HepG2 (cell line): ENCODE measurements around the gene INPP5E. TPM values are rescaled to one million over a fixed set of nuclear protein-coding genes. Genes with fewer than 3 reads are reported as not detected.

Experiments
- BATF2 ChIP-seq: sonication (generic); formaldehyde crosslinking; IDR thresholded peaks from 2 replicates; pipeline ENCODE4 v1.8.0; 2022; ENCODE audit warnings: mild to moderate bottlenecking, missing genetic modification reagents, moderate library complexity
- CBX2 ChIP-seq, 2 experiments: fragments of 200-600 bp in 1 of 2; sonication (generic); formaldehyde crosslinking in 1 of 2; IDR thresholded peaks; 2 replicates each; pipeline versions ENCODE4 v1.7.0 to v1.8.1; 2018 to 2022; ENCODE audit warnings: low read depth in 2 of 2, low read length in 1 of 2, mild to moderate bottlenecking in 1 of 2, missing genetic modification reagents in 1 of 2
- FOXO4 ChIP-seq: sonication (generic); formaldehyde crosslinking; conservative IDR thresholded peaks from 2 replicates; pipeline ENCODE4 v1.8.1; 2023; ENCODE audit warnings: missing genetic modification reagents
- GZF1 ChIP-seq: sonication (generic); formaldehyde crosslinking; IDR thresholded peaks from 2 replicates; pipeline ENCODE4 v1.5.1; 2020; ENCODE audit warnings: mild to moderate bottlenecking, missing genetic modification reagents
- HHEX ChIP-seq: IDR thresholded peaks from 2 replicates; pipeline ENCODE4 v1.6.1; 2016; ENCODE audit warnings: control low read depth
- HNRNPUL1 ChIP-seq: fragments of 200-400 bp; formaldehyde crosslinking; IDR thresholded peaks from 2 replicates; pipeline ENCODE4 v1.6.1; 2017; ENCODE audit warnings: low read depth, mild to moderate bottlenecking, low read length, moderate library complexity
- IRF1 ChIP-seq: sonication (generic); formaldehyde crosslinking; IDR thresholded peaks from 2 replicates; pipeline ENCODE4 v1.4.0; 2020; ENCODE audit warnings: low read depth, mild to moderate bottlenecking, missing genetic modification reagents
- MBNL3 ChIP-seq: fragments of 250-450 bp; sonication (Bioruptor Pico); conservative IDR thresholded peaks from 2 replicates; pipeline ENCODE4 v1.8.0; 2022; ENCODE audit warnings: mild to moderate bottlenecking, inconsistent platforms
- RBFOX2 ChIP-seq: fragments of 200-400 bp; formaldehyde crosslinking; IDR thresholded peaks from 2 replicates; pipeline ENCODE4 v1.6.1; 2017; ENCODE audit warnings: low read depth, mild to moderate bottlenecking, low read length
- SNAPC2 ChIP-seq: sonication (generic); formaldehyde crosslinking; IDR thresholded peaks from 2 replicates; pipeline ENCODE4 v1.8.1; 2022; ENCODE audit warnings: mild to moderate bottlenecking, missing genetic modification reagents
- SRSF4 ChIP-seq: fragments of 200-400 bp; formaldehyde crosslinking; IDR thresholded peaks from one replicate; pipeline ENCODE4 v1.6.1; 2018; ENCODE audit warnings: mild to moderate bottlenecking, low read depth, low read length, moderate library complexity; ENCODE audit not compliant: poor library complexity, severe bottlenecking
- SUZ12 ChIP-seq: fragments of 150-350 bp; IDR thresholded peaks from 2 replicates; pipeline ENCODE4 v1.6.1; 2014; ENCODE audit warnings: low read depth, low read length
- TAF15 ChIP-seq: fragments of 200-400 bp; formaldehyde crosslinking; IDR thresholded peaks from one replicate; pipeline ENCODE4 v1.6.1; 2018; ENCODE audit warnings: mild to moderate bottlenecking, low read depth, low read length; ENCODE audit not compliant: poor library complexity, severe bottlenecking
- ZNF10 ChIP-seq: sonication (generic); formaldehyde crosslinking; IDR thresholded peaks from 2 replicates; pipeline ENCODE4 v1.4.0; 2020; ENCODE audit warnings: mild to moderate bottlenecking, low read depth, missing genetic modification reagents, borderline replicate concordance
- ZNF160 ChIP-seq: sonication (generic); formaldehyde crosslinking; IDR thresholded peaks from 2 replicates; pipeline ENCODE4 v1.8.0; 2022; ENCODE audit warnings: mild to moderate bottlenecking, inconsistent platforms, missing genetic modification reagents
- ZNF335 ChIP-seq: sonication (generic); formaldehyde crosslinking; IDR thresholded peaks from 2 replicates; pipeline ENCODE4 v1.4.0; 2020; ENCODE audit warnings: missing genetic modification reagents
- ZNF367 ChIP-seq: sonication (generic); formaldehyde crosslinking; IDR thresholded peaks from 2 replicates; pipeline ENCODE4 v1.4.0; 2020; ENCODE audit warnings: missing genetic modification reagents, borderline replicate concordance
- ZNF567 ChIP-seq: sonication (generic); formaldehyde crosslinking; IDR thresholded peaks from 2 replicates; pipeline ENCODE4 v1.8.1; 2023; ENCODE audit warnings: mild to moderate bottlenecking, missing genetic modification reagents, borderline replicate concordance
- ZSCAN31 ChIP-seq: sonication (generic); formaldehyde crosslinking; IDR thresholded peaks from 2 replicates; pipeline ENCODE4 v1.5.0; 2020; ENCODE audit warnings: low read depth, mild to moderate bottlenecking, missing genetic modification reagents
- polyA plus RNA-seq, 8 experiments: library from polyadenylated mRNA; depleted of rRNA in 3 of 8; stranded (reverse) in 7 of 8; unstranded in 1 of 8; fragments of >200 nt; fragmentation: Illumina TruSeq in 4 of 8; extraction: Trizol in 4 of 8; gene quantifications; 2 replicates each; pipeline versions ENCODE4 v1.2.1 to v1.2.3, GENCODE V29; 2011 to 2016; ENCODE audit warnings: low read depth in 4 of 8, missing spikeins in 1 of 8, mixed read lengths in 1 of 8; ENCODE audit not compliant: insufficient read depth in 1 of 8
- total RNA-seq, 5 experiments: library from RNA; depleted of rRNA; stranded (reverse); fragments of >200 nt; fragmentation: Illumina TruSeq; extraction: Trizol; gene quantifications; 2 replicates each; pipeline ENCODE4 v1.2.3, GENCODE V29; 2016; ENCODE audit warnings: low read depth in 1 of 5
- TF ChIP-seq, protein P1 (sequence below): sonication (generic); formaldehyde crosslinking; IDR thresholded peaks from 2 replicates; pipeline ENCODE4 v1.4.0; 2020; ENCODE audit warnings: mild to moderate bottlenecking, missing genetic modification reagents
- TF ChIP-seq, protein P2 (sequence below): sonication (generic); formaldehyde crosslinking; IDR thresholded peaks from 2 replicates; pipeline ENCODE4 v1.8.0; 2023; ENCODE audit warnings: mild to moderate bottlenecking, missing genetic modification reagents
- TF ChIP-seq, protein P3 (sequence below): sonication (generic); formaldehyde crosslinking; IDR thresholded peaks from 2 replicates; pipeline ENCODE4 v1.5.0; 2020; ENCODE audit warnings: missing genetic modification reagents

Gene INPP5E
- total and polyA plus RNA-seq, 2 of the 13 experiments (the other 11 are each of a cell fraction or from before 2014, with no cell fraction given): 5.5 TPM

GRCh38 chr9:136482793-136483588 is 43.3 kb upstream of the INPP5E start, which contains the start of gene SEC16A (continued):
- TF ChIP-seq BATF2 (CRISPR knock-in tag) (0 out of 2 replicates have a peak, but pooled peaks have one; percentile 54), RBFOX2 (peak; percentile 85), HNRNPUL1 (no peak), ZNF160 (no peak), CBX2 (IDR thresholded peaks at IDR 0.05; ENCODE audit: low read depth, low read length) (no peak), CBX2 (CRISPR knock-in tag; IDR thresholded peaks at IDR 0.05; ENCODE audit: low read depth) (no peak), HHEX (CRISPR knock-in tag) (no peak), SRSF4 (no peak), SUZ12 (no peak), FOXO4 (CRISPR knock-in tag) (0 out of 2 replicates have a peak, but pooled peaks have one; percentile 92), MBNL3 (CRISPR knock-in tag) (no peak), SNAPC2 (CRISPR knock-in tag) (no peak), ZNF335 (CRISPR knock-in tag) (no peak), ZSCAN31 (CRISPR knock-in tag) (peak; percentile 58; the same call in 1 of the 2 replicates), ZNF10 (CRISPR knock-in tag) (no peak), GZF1 (CRISPR knock-in tag) (no peak), ZNF567 (CRISPR knock-in tag) (no peak), TAF15 (no peak), IRF1 (CRISPR knock-in tag) (no peak), ZNF367 (CRISPR knock-in tag) (no peak)
- TF ChIP-seq, protein P1, sequence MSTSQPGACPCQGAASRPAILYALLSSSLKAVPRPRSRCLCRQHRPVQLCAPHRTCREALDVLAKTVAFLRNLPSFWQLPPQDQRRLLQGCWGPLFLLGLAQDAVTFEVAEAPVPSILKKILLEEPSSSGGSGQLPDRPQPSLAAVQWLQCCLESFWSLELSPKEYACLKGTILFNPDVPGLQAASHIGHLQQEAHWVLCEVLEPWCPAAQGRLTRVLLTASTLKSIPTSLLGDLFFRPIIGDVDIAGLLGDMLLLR: peak; percentile 64; the same call in 1 of the 2 replicates
- TF ChIP-seq, protein P2, sequence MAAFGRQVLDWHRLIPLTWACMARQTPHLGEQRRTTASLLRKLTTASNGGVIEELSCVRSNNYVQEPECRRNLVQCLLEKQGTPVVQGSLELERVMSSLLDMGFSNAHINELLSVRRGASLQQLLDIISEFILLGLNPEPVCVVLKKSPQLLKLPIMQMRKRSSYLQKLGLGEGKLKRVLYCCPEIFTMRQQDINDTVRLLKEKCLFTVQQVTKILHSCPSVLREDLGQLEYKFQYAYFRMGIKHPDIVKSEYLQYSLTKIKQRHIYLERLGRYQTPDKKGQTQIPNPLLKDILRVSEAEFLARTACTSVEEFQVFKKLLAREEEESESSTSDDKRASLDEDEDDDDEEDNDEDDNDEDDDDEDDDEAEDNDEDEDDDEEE (CRISPR knock-in tag): no peak
- TF ChIP-seq, protein P3, sequence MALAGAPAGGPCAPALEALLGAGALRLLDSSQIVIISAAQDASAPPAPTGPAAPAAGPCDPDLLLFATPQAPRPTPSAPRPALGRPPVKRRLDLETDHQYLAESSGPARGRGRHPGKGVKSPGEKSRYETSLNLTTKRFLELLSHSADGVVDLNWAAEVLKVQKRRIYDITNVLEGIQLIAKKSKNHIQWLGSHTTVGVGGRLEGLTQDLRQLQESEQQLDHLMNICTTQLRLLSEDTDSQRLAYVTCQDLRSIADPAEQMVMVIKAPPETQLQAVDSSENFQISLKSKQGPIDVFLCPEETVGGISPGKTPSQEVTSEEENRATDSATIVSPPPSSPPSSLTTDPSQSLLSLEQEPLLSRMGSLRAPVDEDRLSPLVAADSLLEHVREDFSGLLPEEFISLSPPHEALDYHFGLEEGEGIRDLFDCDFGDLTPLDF (CRISPR knock-in tag): peak; percentile 51; the same call in 1 of the 2 replicates
